HepG2 (cell line): Measurements from ENCODE around the gene SMYD1. TPM values are rescaled to one million over a fixed set of nuclear protein-coding genes. Genes with fewer than 3 reads are reported as not detected.
A peak's percentile ranks its signal among the peaks of the same experiment; 100 is the strongest.

ENCODE experiments used
- HES4 ChIP-seq: sonication (generic); formaldehyde crosslinking; IDR thresholded peaks from 2 replicates; pipeline ENCODE4 v1.9.0; 2021; ENCODE audit warnings: mild to moderate bottlenecking, missing genetic modification reagents, borderline replicate concordance
- HNF1B ChIP-seq: sonication (generic); formaldehyde crosslinking; IDR thresholded peaks from 2 replicates; pipeline ENCODE4 v1.5.1; 2020; ENCODE audit warnings: mild to moderate bottlenecking, moderate library complexity, missing genetic modification reagents
- HNRNPH1 ChIP-seq: fragments of 200-400 bp; formaldehyde crosslinking; optimal IDR thresholded peaks from 2 replicates; pipeline ENCODE3; 2017; ENCODE audit warnings: mild to moderate bottlenecking, low read depth, low read length
- MBNL3 ChIP-seq: fragments of 250-450 bp; sonication (Bioruptor Pico); conservative IDR thresholded peaks from 2 replicates; pipeline ENCODE4 v1.8.0; 2022; ENCODE audit warnings: mild to moderate bottlenecking, inconsistent platforms
- NRL ChIP-seq: sonication (generic); formaldehyde crosslinking; IDR thresholded peaks from 2 replicates; pipeline ENCODE4 v1.5.0; 2020; ENCODE audit warnings: missing genetic modification reagents, mild to moderate bottlenecking, moderate library complexity, borderline replicate concordance
- SMARCE1 ChIP-seq: fragments of 450-650 bp; IDR thresholded peaks from 2 replicates; pipeline ENCODE4 v1.6.1; 2017; ENCODE audit warnings: borderline replicate concordance
- ZMAT5 ChIP-seq: sonication (generic); formaldehyde crosslinking; IDR thresholded peaks from 2 replicates; pipeline ENCODE4 v1.5.0; 2020; ENCODE audit warnings: mild to moderate bottlenecking, low read depth, missing genetic modification reagents, borderline replicate concordance
- ZNF17 ChIP-seq: sonication (generic); formaldehyde crosslinking; IDR thresholded peaks from 2 replicates; pipeline ENCODE4 v1.5.0; 2020; ENCODE audit warnings: mild to moderate bottlenecking, missing genetic modification reagents
- ZNF652 ChIP-seq: IDR thresholded peaks from 2 replicates; pipeline ENCODE4 v1.6.1; 2016; ENCODE audit warnings: low read depth, borderline replicate concordance
- ZNF777 ChIP-seq: sonication (generic); formaldehyde crosslinking; IDR thresholded peaks from 2 replicates; pipeline ENCODE4 v1.4.0; 2020; ENCODE audit warnings: missing genetic modification reagents
- polyA plus RNA-seq, 8 experiments: library from polyadenylated mRNA; depleted of rRNA in 3 of 8; stranded (reverse) in 7 of 8; unstranded in 1 of 8; fragments of >200 nt; fragmentation: Illumina TruSeq in 4 of 8; extraction: Trizol in 4 of 8; gene quantifications; 2 replicates each; pipeline versions ENCODE4 v1.2.1 to v1.2.3, GENCODE V29; 2011 to 2016; ENCODE audit warnings: low read depth in 4 of 8, missing spikeins in 1 of 8, mixed read lengths in 1 of 8; ENCODE audit not compliant: insufficient read depth in 1 of 8
- total RNA-seq, 5 experiments: library from RNA; depleted of rRNA; stranded (reverse); fragments of >200 nt; fragmentation: Illumina TruSeq; extraction: Trizol; gene quantifications; 2 replicates each; pipeline ENCODE4 v1.2.3, GENCODE V29; 2016; ENCODE audit warnings: low read depth in 1 of 5
- TF ChIP-seq, protein P1 (sequence below): IDR thresholded peaks from 2 replicates; pipeline ENCODE4 v1.6.1; 2016; ENCODE audit warnings: low read depth, borderline replicate concordance
- TF ChIP-seq, protein P2 (sequence below): sonication (generic); formaldehyde crosslinking; IDR thresholded peaks from 2 replicates; pipeline ENCODE4 v1.5.1; 2020; ENCODE audit warnings: mild to moderate bottlenecking, missing genetic modification reagents, moderate library complexity
- TF ChIP-seq, protein P3 (sequence below), 2 experiments: fragments of 450-650 bp in 1 of 2; sonication (generic) in 1 of 2; formaldehyde crosslinking in 1 of 2; IDR thresholded peaks; 2 replicates each; pipeline versions ENCODE4 v1.6.1 to v1.8.0; 2016 to 2022; ENCODE audit warnings: antibody characterized with exemption in 1 of 2, mild to moderate bottlenecking in 1 of 2, missing genetic modification reagents in 1 of 2

SMYD1 gene
- total and polyA plus RNA-seq, 2 of the 13 experiments (the other 11 are each of a cell fraction or from before 2014, with no cell fraction given), result not detected

GRCh38 chr2:88128654-88129312 is 61.2 kb downstream of the SMYD1 start (continued):
- TF ChIP-seq, protein P1, sequence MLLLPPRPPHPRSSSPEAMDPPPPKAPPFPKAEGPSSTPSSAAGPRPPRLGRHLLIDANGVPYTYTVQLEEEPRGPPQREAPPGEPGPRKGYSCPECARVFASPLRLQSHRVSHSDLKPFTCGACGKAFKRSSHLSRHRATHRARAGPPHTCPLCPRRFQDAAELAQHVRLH (CRISPR knock-in tag), result no peak
- TF ChIP-seq ZNF17 (no peak), HNF1B (peak; percentile 45), MBNL3 (no peak), SMARCE1 (no peak), ZNF777 (CRISPR knock-in tag) (no peak), NRL (0 out of 2 replicates have a peak, but pooled peaks have one; percentile 60), ZMAT5 (CRISPR knock-in tag) (no peak), HES4 (CRISPR knock-in tag) (no peak), HNRNPH1 (no peak), ZNF652 (CRISPR knock-in tag) (no peak)
- TF ChIP-seq, protein P2, sequence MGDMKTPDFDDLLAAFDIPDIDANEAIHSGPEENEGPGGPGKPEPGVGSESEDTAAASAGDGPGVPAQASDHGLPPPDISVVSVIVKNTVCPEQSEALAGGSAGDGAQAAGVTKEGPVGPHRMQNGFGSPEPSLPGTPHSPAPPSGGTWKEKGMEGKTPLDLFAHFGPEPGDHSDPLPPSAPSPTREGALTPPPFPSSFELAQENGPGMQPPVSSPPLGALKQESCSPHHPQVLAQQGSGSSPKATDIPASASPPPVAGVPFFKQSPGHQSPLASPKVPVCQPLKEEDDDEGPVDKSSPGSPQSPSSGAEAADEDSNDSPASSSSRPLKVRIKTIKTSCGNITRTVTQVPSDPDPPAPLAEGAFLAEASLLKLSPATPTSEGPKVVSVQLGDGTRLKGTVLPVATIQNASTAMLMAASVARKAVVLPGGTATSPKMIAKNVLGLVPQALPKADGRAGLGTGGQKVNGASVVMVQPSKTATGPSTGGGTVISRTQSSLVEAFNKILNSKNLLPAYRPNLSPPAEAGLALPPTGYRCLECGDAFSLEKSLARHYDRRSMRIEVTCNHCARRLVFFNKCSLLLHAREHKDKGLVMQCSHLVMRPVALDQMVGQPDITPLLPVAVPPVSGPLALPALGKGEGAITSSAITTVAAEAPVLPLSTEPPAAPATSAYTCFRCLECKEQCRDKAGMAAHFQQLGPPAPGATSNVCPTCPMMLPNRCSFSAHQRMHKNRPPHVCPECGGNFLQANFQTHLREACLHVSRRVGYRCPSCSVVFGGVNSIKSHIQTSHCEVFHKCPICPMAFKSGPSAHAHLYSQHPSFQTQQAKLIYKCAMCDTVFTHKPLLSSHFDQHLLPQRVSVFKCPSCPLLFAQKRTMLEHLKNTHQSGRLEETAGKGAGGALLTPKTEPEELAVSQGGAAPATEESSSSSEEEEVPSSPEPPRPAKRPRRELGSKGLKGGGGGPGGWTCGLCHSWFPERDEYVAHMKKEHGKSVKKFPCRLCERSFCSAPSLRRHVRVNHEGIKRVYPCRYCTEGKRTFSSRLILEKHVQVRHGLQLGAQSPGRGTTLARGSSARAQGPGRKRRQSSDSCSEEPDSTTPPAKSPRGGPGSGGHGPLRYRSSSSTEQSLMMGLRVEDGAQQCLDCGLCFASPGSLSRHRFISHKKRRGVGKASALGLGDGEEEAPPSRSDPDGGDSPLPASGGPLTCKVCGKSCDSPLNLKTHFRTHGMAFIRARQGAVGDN (CRISPR knock-in tag), result peak; percentile 63
- TF ChIP-seq, protein P3, sequence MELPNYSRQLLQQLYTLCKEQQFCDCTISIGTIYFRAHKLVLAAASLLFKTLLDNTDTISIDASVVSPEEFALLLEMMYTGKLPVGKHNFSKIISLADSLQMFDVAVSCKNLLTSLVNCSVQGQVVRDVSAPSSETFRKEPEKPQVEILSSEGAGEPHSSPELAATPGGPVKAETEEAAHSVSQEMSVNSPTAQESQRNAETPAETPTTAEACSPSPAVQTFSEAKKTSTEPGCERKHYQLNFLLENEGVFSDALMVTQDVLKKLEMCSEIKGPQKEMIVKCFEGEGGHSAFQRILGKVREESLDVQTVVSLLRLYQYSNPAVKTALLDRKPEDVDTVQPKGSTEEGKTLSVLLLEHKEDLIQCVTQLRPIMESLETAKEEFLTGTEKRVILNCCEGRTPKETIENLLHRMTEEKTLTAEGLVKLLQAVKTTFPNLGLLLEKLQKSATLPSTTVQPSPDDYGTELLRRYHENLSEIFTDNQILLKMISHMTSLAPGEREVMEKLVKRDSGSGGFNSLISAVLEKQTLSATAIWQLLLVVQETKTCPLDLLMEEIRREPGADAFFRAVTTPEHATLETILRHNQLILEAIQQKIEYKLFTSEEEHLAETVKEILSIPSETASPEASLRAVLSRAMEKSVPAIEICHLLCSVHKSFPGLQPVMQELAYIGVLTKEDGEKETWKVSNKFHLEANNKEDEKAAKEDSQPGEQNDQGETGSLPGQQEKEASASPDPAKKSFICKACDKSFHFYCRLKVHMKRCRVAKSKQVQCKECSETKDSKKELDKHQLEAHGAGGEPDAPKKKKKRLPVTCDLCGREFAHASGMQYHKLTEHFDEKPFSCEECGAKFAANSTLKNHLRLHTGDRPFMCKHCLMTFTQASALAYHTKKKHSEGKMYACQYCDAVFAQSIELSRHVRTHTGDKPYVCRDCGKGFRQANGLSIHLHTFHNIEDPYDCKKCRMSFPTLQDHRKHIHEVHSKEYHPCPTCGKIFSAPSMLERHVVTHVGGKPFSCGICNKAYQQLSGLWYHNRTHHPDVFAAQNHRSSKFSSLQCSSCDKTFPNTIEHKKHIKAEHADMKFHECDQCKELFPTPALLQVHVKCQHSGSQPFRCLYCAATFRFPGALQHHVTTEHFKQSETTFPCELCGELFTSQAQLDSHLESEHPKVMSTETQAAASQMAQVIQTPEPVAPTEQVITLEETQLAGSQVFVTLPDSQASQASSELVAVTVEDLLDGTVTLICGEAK (IDR thresholded peaks at IDR 0.05), result no peak
- TF ChIP-seq, protein P3 (CRISPR knock-in tag; IDR thresholded peaks at IDR 0.05), result no peak
